DOHH2 (cell line): Measurements from ENCODE around the gene RNF217.

ENCODE experiments used
- CTCF ChIP-seq: fragments of 200-600 bp; sonication (generic); IDR thresholded peaks from one replicate; pipeline ENCODE4 v1.5.1; 2014; ENCODE audit warnings: antibody characterized with exemption, mild to moderate bottlenecking, low read depth, low read length; ENCODE audit not compliant: poor library complexity, severe bottlenecking
- EZH2phosphoT487 ChIP-seq: fragments of 200-600 bp; sonication (generic); IDR thresholded peaks from 2 replicates; pipeline ENCODE4 v1.6.1; 2017; ENCODE audit warnings: borderline replicate concordance, mild to moderate bottlenecking, antibody characterized with exemption, low read length, moderate library complexity, mixed read lengths

GRCh38 chr6:124941259-124941658, 21.0 kb upstream of the RNF217 start:
- TF ChIP-seq CTCF, result no peak
- TF ChIP-seq EZH2phosphoT487, result no peak
